Suprapubic skin (tissue), 4 donors: ENCODE results near the gene RPH3AL.

Experiments
- CTCF ChIP-seq, 2 donors: fragments of 200-600 bp in 1 of 2; fragments of 450-650 bp in 1 of 2; sonication (generic) in 1 of 2; IDR thresholded peaks; one replicate each; pipeline ENCODE4 v1.5.1; 2016 to 2019; ENCODE audit warnings: antibody characterized with exemption in 2 of 2, mild to moderate bottlenecking in 1 of 2, moderate library complexity in 1 of 2
- EP300 ChIP-seq: sonication (generic); formaldehyde crosslinking; IDR thresholded peaks from one replicate; pipeline ENCODE4 v1.6.1; 2017; ENCODE audit warnings: antibody characterized with exemption
- POLR2A ChIP-seq, 2 donors: fragments of 450-650 bp; IDR thresholded peaks; one replicate each; pipeline ENCODE4 v1.6.1; 2017; ENCODE audit warnings: antibody characterized with exemption in 2 of 2, mild to moderate bottlenecking in 2 of 2, moderate library complexity in 2 of 2
- POLR2AphosphoS5 ChIP-seq, 3 donors: sonication (generic); formaldehyde crosslinking; IDR thresholded peaks; one replicate each; pipeline ENCODE4 v1.6.1; 2017; ENCODE audit warnings: antibody characterized with exemption in 3 of 3

GRCh38 chr17:245020-245419 lies 107.6 kb downstream of the RPH3AL start:
- TF ChIP-seq POLR2A (IDR thresholded peaks at IDR 0.05): no peak
- TF ChIP-seq EP300: no peak
- no peak for TF ChIP-seq CTCF (IDR thresholded peaks at IDR 0.05)
- no peak for TF ChIP-seq POLR2AphosphoS5 (IDR thresholded peaks at IDR 0.05)
